K562 (cell line): ENCODE measurements around the gene KCNK6. TPM values are rescaled to one million over a fixed set of nuclear protein-coding genes. Genes with fewer than 3 reads are reported as not detected.
A peak's percentile ranks its signal among the peaks of the same experiment; 100 is the strongest.
"Not testable (repeated sequence)": the region's sequence is repeated elsewhere in the genome, so short reads cannot be mapped to it uniquely, and the experiment has no call there.

ENCODE experiments used
- ATAC-seq: fragments of 200-7000 bp; cut with Tn5 transposase; 3 replicates; pipeline ENCODE4 v1.9.1; 2020; ENCODE audit warnings: moderate library complexity
- BruUV-seq: library from RNA; stranded (reverse); fragments of 400-500 nt; replicated peaks from 2 replicates; lab custom pipeline; 2021; lab: Mats Ljungman, UMichigan
- CTCF ChIA-PET: fragments of 300-600 bp; formaldehyde crosslinking; extraction: SDS; loops from one replicate; lab custom pipeline; 2021; ENCODE audit warnings: low intra/inter-chr PET ratio; lab: Yijun Ruan, JAX
- POLR2A ChIA-PET: fragments of 300-600, 350-650 bp; sonication (Branson Sonifier 250); formaldehyde crosslinking; extraction: SDS; loops from one replicate; lab custom pipeline; 2021; ENCODE audit warnings: antibody characterized with exemption, inconsistent platforms; lab: Yijun Ruan, JAX
- DNase-seq, 4 experiments: peaks; one replicate each; pipeline versions ENCODE4 v3.0.0 to v3.0.0-alpha.2; 2011 to 2018; ENCODE audit warnings: low spot score in 3 of 4, mixed read lengths in 3 of 4; ENCODE audit errors: extremely low read depth in 1 of 4
- FAIRE-seq: peaks from 2 replicates; lab custom pipeline; 2011; peaks lifted over from hg19 to GRCh38; lab: Jason Lieb, UNC
- H2AFZ ChIP-seq: 2 replicates; pipeline ENCODE4 v1.6.0; 2011; ENCODE audit warnings: low read depth, low read length, control low read depth, inconsistent platforms
- H3K27ac ChIP-seq: fragments of 200-600 bp; 3 replicates; pipeline ENCODE4 v1.8.0; 2011; ENCODE audit warnings: low read depth, mild to moderate bottlenecking, control low read depth, inconsistent platforms, low read length, moderate library complexity, mixed read lengths; ENCODE audit errors: extremely low read depth
- H3K27me3 ChIP-seq, 2 experiments: fragments of 300-600 bp in 1 of 2; 2 replicates in 1 of 2; 3 replicates in 1 of 2; pipeline versions ENCODE4 v1.6.0 to v1.8.0; 2011; ENCODE audit warnings: inconsistent platforms in 2 of 2, low read length in 2 of 2, mild to moderate bottlenecking in 1 of 2, mixed read lengths in 1 of 2, moderate library complexity in 1 of 2; ENCODE audit not compliant: control insufficient read depth in 2 of 2, insufficient read depth in 2 of 2
- H3K36me3 ChIP-seq: fragments of 300-600 bp; 3 replicates; pipeline ENCODE4 v1.8.0; 2011; ENCODE audit warnings: mild to moderate bottlenecking, low read length, inconsistent platforms; ENCODE audit not compliant: control insufficient read depth, insufficient read depth
- H3K4me1 ChIP-seq, 2 experiments: fragments of 200-600 bp in 1 of 2; replicated peaks in 1 of 2; 2 replicates in 1 of 2; 3 replicates in 1 of 2; pipeline versions ENCODE4 v1.5.1 to v1.8.0; 2011; ENCODE audit warnings: inconsistent platforms in 2 of 2, low read length in 2 of 2, mild to moderate bottlenecking in 1 of 2, mixed read lengths in 1 of 2, moderate library complexity in 1 of 2; ENCODE audit not compliant: control insufficient read depth in 2 of 2, insufficient read depth in 2 of 2
- H3K4me2 ChIP-seq: 2 replicates; pipeline ENCODE4 v1.6.1; 2011; ENCODE audit warnings: low read length, control low read depth, inconsistent platforms, mixed read lengths; ENCODE audit not compliant: insufficient read depth
- H3K4me3 ChIP-seq: fragments of 200-600 bp; sonication (generic), shearing (Covaris generic); 2 replicates; pipeline ENCODE4 v1.5.1; 2016; ENCODE audit warnings: control low read depth, inconsistent platforms
- H3K79me2 ChIP-seq: fragments of 200-600 bp; 3 replicates; pipeline ENCODE4 v1.8.0; 2011; ENCODE audit warnings: low read length, inconsistent platforms; ENCODE audit not compliant: control insufficient read depth, insufficient read depth
- H3K9ac ChIP-seq, 2 experiments: 2 replicates each; pipeline versions ENCODE4 v1.6.0 to v1.6.1; 2011; ENCODE audit warnings: low read depth in 2 of 2, low read length in 2 of 2, control low read depth in 1 of 2, inconsistent platforms in 1 of 2, mild to moderate bottlenecking in 1 of 2, mixed read lengths in 1 of 2; ENCODE audit not compliant: insufficient read depth in 1 of 2
- H3K9me1 ChIP-seq: one replicate; pipeline ENCODE4 v1.6.0; 2011; ENCODE audit warnings: inconsistent platforms, mild to moderate bottlenecking, low read length, moderate library complexity; ENCODE audit not compliant: control insufficient read depth, insufficient read depth
- H3K9me3 ChIP-seq: replicated peaks from 2 replicates; pipeline ENCODE4 v1.5.1; 2011; ENCODE audit warnings: low read depth, low read length, inconsistent platforms; ENCODE audit not compliant: control insufficient read depth, insufficient read depth
- H4K20me1 ChIP-seq: replicated peaks from 2 replicates; pipeline ENCODE4 v1.6.1; 2011; ENCODE audit warnings: low read length, inconsistent platforms, mixed read lengths; ENCODE audit not compliant: control insufficient read depth, insufficient read depth
- ARID1B ChIP-seq: fragments of 450-650 bp; IDR thresholded peaks from 2 replicates; pipeline ENCODE4 v1.6.1; 2016; ENCODE audit warnings: antibody characterized with exemption, mild to moderate bottlenecking, inconsistent platforms
- CBFA2T2 ChIP-seq: fragments of 450-650 bp; conservative IDR thresholded peaks from 2 replicates; pipeline ENCODE4 v1.6.1; 2017; ENCODE audit warnings: mild to moderate bottlenecking
- CBFA2T3 ChIP-seq: fragments of 450-650 bp; IDR thresholded peaks from 2 replicates; pipeline ENCODE4 v1.6.1; 2017
- CTBP1 ChIP-seq: fragments of 450-650 bp; IDR thresholded peaks from 2 replicates; pipeline ENCODE4 v1.6.1; 2016; ENCODE audit warnings: borderline replicate concordance
- DACH1 ChIP-seq: fragments of 450-650 bp; IDR thresholded peaks from 2 replicates; pipeline ENCODE4 v1.6.1; 2018; ENCODE audit not compliant: partially characterized antibody
- ESRRA ChIP-seq: fragments of 450-650 bp; IDR thresholded peaks from 2 replicates; pipeline ENCODE4 v1.6.1; 2014; ENCODE audit warnings: low read depth, mild to moderate bottlenecking, moderate library complexity, borderline replicate concordance
- KDM1A ChIP-seq, 2 experiments: fragments of 450-650 bp; IDR thresholded peaks; 2 replicates each; pipeline ENCODE4 v1.6.1; 2016; ENCODE audit warnings: mild to moderate bottlenecking in 2 of 2
- MEIS2 ChIP-seq: fragments of 450-650 bp; IDR thresholded peaks from 2 replicates; pipeline ENCODE4 v1.6.1; 2014; ENCODE audit warnings: mild to moderate bottlenecking; ENCODE audit not compliant: partially characterized antibody
- MTA2 ChIP-seq: fragments of 450-650 bp; IDR thresholded peaks from 2 replicates; pipeline ENCODE4 v1.6.1; 2016; ENCODE audit warnings: low read depth
- PBX2 ChIP-seq, 2 experiments: IDR thresholded peaks in 1 of 2; conservative IDR thresholded peaks in 1 of 2; 2 replicates each; pipeline ENCODE4 v1.6.1; 2016; ENCODE audit warnings: low read depth in 2 of 2, mild to moderate bottlenecking in 1 of 2, missing compliant biosample characterization in 1 of 2, missing genetic modification characterization in 1 of 2, moderate library complexity in 1 of 2
- PKNOX1 ChIP-seq: fragments of 450-650 bp; IDR thresholded peaks from 2 replicates; pipeline ENCODE4 v1.6.1; 2016
- SMAD4 ChIP-seq: fragments of 250-450 bp; sonication (Bioruptor Pico); conservative IDR thresholded peaks from 2 replicates; pipeline ENCODE4 v1.8.0; 2021; ENCODE audit warnings: inconsistent platforms, mild to moderate bottlenecking, moderate library complexity
- SOX6 ChIP-seq: fragments of 450-650 bp; IDR thresholded peaks from 2 replicates; pipeline ENCODE4 v1.6.1; 2014; ENCODE audit warnings: mild to moderate bottlenecking
- TAL1 ChIP-seq: fragments of 450-650 bp; IDR thresholded peaks from 2 replicates; pipeline ENCODE4 v1.6.1; 2016; ENCODE audit warnings: mild to moderate bottlenecking
- TCF3 ChIP-seq: sonication (generic); formaldehyde crosslinking; IDR thresholded peaks from 2 replicates; pipeline ENCODE4 v1.4.0; 2020; ENCODE audit warnings: mild to moderate bottlenecking, missing genetic modification reagents
- TEAD4 ChIP-seq, 2 experiments: sonication (generic) in 1 of 2; formaldehyde crosslinking in 1 of 2; IDR thresholded peaks; 2 replicates each; pipeline versions ENCODE4 v1.6.1 to v1.8.0; 2012 to 2022; ENCODE audit warnings: borderline replicate concordance in 1 of 2, inconsistent platforms in 1 of 2, low read length in 1 of 2, mild to moderate bottlenecking in 1 of 2, missing genetic modification reagents in 1 of 2
- WGBS: fragments of 100-300 bp; shearing (Covaris generic); methylation state at CpG from one replicate; pipeline ENCODE4 v1.1.6; 2016; ENCODE audit warnings: low coverage, mixed read lengths; ENCODE audit not compliant: insufficient coverage; ENCODE audit errors: missing lambda C conversion rate; 5-methylcytosine and 5-hydroxymethylcytosine counted together
- in situ Hi-C: fragments of 300-500 bp; cut with MboI; formaldehyde crosslinking; loops from 4 replicates; pipeline ENCODE4 v1.15.0; 2018; ENCODE audit warnings: inconsistent platforms, mixed read lengths
- intact Hi-C: fragments of 100-400 bp; cut with micrococcal nuclease; formaldehyde crosslinking; loops from 2 replicates; pipeline ENCODE4 v1.14.2; 2022
- polyA plus RNA-seq, 8 experiments: library from polyadenylated mRNA; depleted of rRNA in 4 of 8; stranded (reverse) in 5 of 8; unstranded in 3 of 8; fragments of >200 nt; fragmentation: Nextera tagmentation in 2 of 8; fragmentation: Illumina TruSeq in 1 of 8; extraction: Ambion mirVana in 2 of 8; extraction: Trizol in 1 of 8; gene quantifications; 2 replicates each; pipeline versions ENCODE4 v1.2.1 to v1.2.3, GENCODE V29; 2011 to 2014; ENCODE audit warnings: inconsistent platforms in 1 of 8, missing spikeins in 1 of 8
- total RNA-seq, 7 experiments: library from RNA; depleted of rRNA in 6 of 7; stranded (reverse); fragments of >200 nt in 6 of 7; fragmentation: Illumina TruSeq in 2 of 7; extraction: Trizol in 2 of 7; gene quantifications; 2 replicates each; pipeline versions ENCODE4 v1.2.1 to v1.2.3, GENCODE V29; 2011 to 2021; ENCODE audit warnings: low replicate concordance in 1 of 7

KCNK6 gene
- total and polyA plus RNA-seq, 9 of the 15 experiments (the other 6 are each of a cell fraction or from before 2014, with no cell fraction given): 0.05 to 0.42 (median 0.15) TPM

GRCh38 chr19:38339011-38339410 lies 19.4 kb downstream of the KCNK6 start:
- H3K4me1 ChIP-seq: peaks cover 13 to 39% of the 10 kb centered on the region in 2 experiments; a peak in 4 of 5 replicates
- in situ Hi-C loops: loop anchor here (25.0 kb wide), 1 partner anchor 427 kb away; the partner anchor contains the start of genes SIPA1L3 and WDR87
- POLR2A ChIA-PET: interaction anchor here (0.8 kb wide), 1 partner anchor 476 kb away, joined by 3 read pairs; no protein-coding TSS in a partner anchor
- 7% methylated on average over 3 of the region's 4 CpGs for WGBS
- DNase-seq; H3K9ac ChIP-seq; H3K27me3 ChIP-seq; H4K20me1 ChIP-seq; H3K4me2 ChIP-seq; H3K79me2 ChIP-seq; ATAC-seq; CTCF ChIA-PET; FAIRE-seq; H3K36me3 ChIP-seq; H3K9me1 ChIP-seq; BruUV-seq; H3K4me3 ChIP-seq; H3K9me3 ChIP-seq; H3K27ac ChIP-seq; H2AFZ ChIP-seq; TF ChIP-seq PBX2 (CRISPR knock-in tag; IDR thresholded peaks at IDR 0.05; ENCODE audit: low read depth); TEAD4 (CRISPR knock-in tag; IDR thresholded peaks at IDR 0.05; ENCODE audit: borderline replicate concordance): not testable (repeated sequence)
- TF ChIP-seq TAL1: peak; percentile 57
- 0 out of 2 replicates have a peak, but pooled peaks have one; percentile 14 for TF ChIP-seq MTA2
- TF ChIP-seq SOX6: 0 out of 2 replicates have a peak, but pooled peaks have one; percentile 11
- TF ChIP-seq PKNOX1: peak; percentile 66; the same call in 1 of the 2 replicates
- TF ChIP-seq MEIS2: peak; percentile 89
- TF ChIP-seq SMAD4 (CRISPR knock-in tag): peak; percentile 84
- peak; percentile 62 for TF ChIP-seq TCF3
- peak; percentile 56; the same call in 1 of the 2 replicates for TF ChIP-seq ESRRA
- peak; percentile 55; the same call in 1 of the 2 replicates for TF ChIP-seq CBFA2T2
- peak; percentile 51 for TF ChIP-seq ARID1B
- TF ChIP-seq CBFA2T3: peak; percentile 76
- TF ChIP-seq PBX2 (tag; conservative IDR thresholded peaks at IDR 0.05; ENCODE audit: low read depth): peak; percentile 71
- 0 out of 2 replicates have a peak, but pooled peaks have one; percentile 34 for TF ChIP-seq TEAD4 (IDR thresholded peaks at IDR 0.05; ENCODE audit: low read length)
- TF ChIP-seq KDM1A (IDR thresholded peaks at IDR 0.05): peak; percentile 56 to 64; a peak in 2 of 4 replicates
- peak; percentile 34; the same call in 1 of the 2 replicates for TF ChIP-seq CTBP1
- TF ChIP-seq DACH1: peak; percentile 15
- intact Hi-C loops: loop anchor here (5.0 kb wide), 1 partner anchor 48 kb away; the partner anchor contains the start of genes GGN and SPRED3
